MCF 10A (cell line): ENCODE data around the gene DPP3. TPM values are rescaled to one million over a fixed set of nuclear protein-coding genes. Genes with fewer than 3 reads are reported as not detected.
A peak's percentile ranks its signal among the peaks of the same experiment; 100 is the strongest.

Experiments
- BruUV-seq: library from RNA; stranded (reverse); fragments of 400-500 nt; replicated peaks from 2 replicates; lab custom pipeline; 2021; lab: Mats Ljungman, UMichigan
- CTCF ChIA-PET: fragments of 300-600 bp; sonication (Branson Sonifier 250); formaldehyde crosslinking; extraction: SDS; loops from one replicate; lab custom pipeline; 2021; ENCODE audit warnings: antibody characterized with exemption, inconsistent platforms; lab: Yijun Ruan, JAX
- POLR2A ChIA-PET: fragments of 300-600, 350-650 bp; sonication (Branson Sonifier 250); formaldehyde crosslinking; extraction: SDS; loops from one replicate; lab custom pipeline; 2020; ENCODE audit warnings: antibody characterized with exemption, inconsistent platforms; lab: Yijun Ruan, JAX
- DNase-seq: peaks from one replicate; pipeline ENCODE4 v3.0.0-alpha.2; 2018; ENCODE audit not compliant: unreplicated experiment
- H3K27ac Mint-ChIP-seq: one replicate; pipeline ENCODE4 v1.8.0; 2022; ENCODE audit warnings: mild to moderate bottlenecking, low read depth, mixed read lengths; ENCODE audit not compliant: unreplicated experiment
- H3K27me3 Mint-ChIP-seq: one replicate; pipeline ENCODE4 v1.8.0; 2022; ENCODE audit warnings: mixed read lengths; ENCODE audit not compliant: insufficient read depth, unreplicated experiment
- H3K36me3 Mint-ChIP-seq: one replicate; pipeline ENCODE4 v1.8.0; 2022; ENCODE audit warnings: mild to moderate bottlenecking, moderate library complexity, mixed read lengths; ENCODE audit not compliant: insufficient read depth, unreplicated experiment
- H3K4me1 Mint-ChIP-seq: one replicate; pipeline ENCODE4 v1.8.0; 2022; ENCODE audit warnings: mixed read lengths; ENCODE audit not compliant: insufficient read depth, unreplicated experiment
- H3K4me3 Mint-ChIP-seq: one replicate; pipeline ENCODE4 v1.8.0; 2022; ENCODE audit warnings: mild to moderate bottlenecking, moderate library complexity, mixed read lengths; ENCODE audit not compliant: unreplicated experiment
- H3K9me3 Mint-ChIP-seq: one replicate; pipeline ENCODE4 v1.8.0; 2022; ENCODE audit warnings: mixed read lengths; ENCODE audit not compliant: unreplicated experiment
- intact Hi-C: fragments of 100-400 bp; cut with micrococcal nuclease; formaldehyde crosslinking; loops from 2 replicates; pipeline ENCODE4 v1.14.1; 2022
- total RNA-seq: library from RNA; stranded (reverse); gene quantifications from 2 replicates; pipeline ENCODE4 v1.2.3, GENCODE V29; 2022
- TF ChIP-seq, protein P1 (sequence below): fragments of 200-600 bp; IDR thresholded peaks from one replicate; pipeline ENCODE4 v1.8.0; 2022; ENCODE audit warnings: antibody characterized with exemption, mild to moderate bottlenecking; ENCODE audit not compliant: unreplicated experiment

Gene DPP3
- total RNA-seq, 1 experiment from 2014 or later: 40.9 TPM

DNA sequence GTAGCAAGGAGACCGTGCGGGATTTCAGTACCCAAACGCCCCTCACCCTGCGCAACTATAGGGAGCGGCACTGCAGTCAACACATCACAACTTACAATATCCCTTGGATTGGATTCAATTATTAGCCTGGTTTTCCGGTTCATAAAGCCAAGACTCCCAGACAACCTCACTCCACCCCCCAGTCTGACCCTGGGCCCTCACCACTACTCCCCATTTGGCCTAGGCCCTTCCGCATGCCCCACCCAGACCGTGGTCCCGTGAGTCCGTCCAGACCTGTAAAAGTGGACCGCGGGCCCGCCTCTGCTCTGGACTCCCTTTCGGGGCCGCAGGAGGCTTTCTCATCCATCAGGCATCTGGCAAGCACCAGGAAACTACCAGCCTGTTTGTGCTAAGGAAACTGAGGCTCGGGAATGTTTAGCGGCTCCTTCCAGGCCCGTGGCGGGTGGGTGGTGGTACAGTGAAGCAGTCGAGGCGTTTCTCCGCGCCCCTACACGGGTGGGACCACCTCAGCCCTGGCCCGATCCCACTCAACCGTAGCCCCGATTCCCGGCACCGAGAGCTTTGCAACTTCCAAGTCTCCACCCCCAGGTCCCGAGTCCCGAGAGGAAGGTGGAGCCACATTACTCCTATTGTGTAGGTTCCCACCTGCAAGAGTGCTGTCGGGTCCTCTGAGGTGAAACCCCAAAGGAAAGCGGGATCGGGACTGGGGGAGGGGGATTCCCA is 679 bp upstream of the DPP3 start:
- TF ChIP-seq, protein P1, sequence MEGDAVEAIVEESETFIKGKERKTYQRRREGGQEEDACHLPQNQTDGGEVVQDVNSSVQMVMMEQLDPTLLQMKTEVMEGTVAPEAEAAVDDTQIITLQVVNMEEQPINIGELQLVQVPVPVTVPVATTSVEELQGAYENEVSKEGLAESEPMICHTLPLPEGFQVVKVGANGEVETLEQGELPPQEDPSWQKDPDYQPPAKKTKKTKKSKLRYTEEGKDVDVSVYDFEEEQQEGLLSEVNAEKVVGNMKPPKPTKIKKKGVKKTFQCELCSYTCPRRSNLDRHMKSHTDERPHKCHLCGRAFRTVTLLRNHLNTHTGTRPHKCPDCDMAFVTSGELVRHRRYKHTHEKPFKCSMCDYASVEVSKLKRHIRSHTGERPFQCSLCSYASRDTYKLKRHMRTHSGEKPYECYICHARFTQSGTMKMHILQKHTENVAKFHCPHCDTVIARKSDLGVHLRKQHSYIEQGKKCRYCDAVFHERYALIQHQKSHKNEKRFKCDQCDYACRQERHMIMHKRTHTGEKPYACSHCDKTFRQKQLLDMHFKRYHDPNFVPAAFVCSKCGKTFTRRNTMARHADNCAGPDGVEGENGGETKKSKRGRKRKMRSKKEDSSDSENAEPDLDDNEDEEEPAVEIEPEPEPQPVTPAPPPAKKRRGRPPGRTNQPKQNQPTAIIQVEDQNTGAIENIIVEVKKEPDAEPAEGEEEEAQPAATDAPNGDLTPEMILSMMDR: no peak
- peak; percentile 80 for DNase-seq
- intact Hi-C loops: loop anchor here (1.0 to 5.0 kb wide), 4 partner anchors 40 to 199 kb away; partner anchors contain the start of gene RBM14

GRCh38 chr11:66484806-66485380 is 4.7 kb downstream of the DPP3 start:
- CTCF ChIA-PET: no interaction called here
- H3K36me3 Mint-ChIP-seq: peaks cover 40% of the 10 kb centered on the region
- TF ChIP-seq, protein P1: no peak
- H3K9me3 Mint-ChIP-seq: no peaks in the 10 kb centered on the region
- H3K4me1 Mint-ChIP-seq: peaks cover 5% of the 10 kb centered on the region
- H3K4me3 Mint-ChIP-seq: no peak overlapping the region
- BruUV-seq: no TSS peak
- POLR2A ChIA-PET: no interaction called here
- no peak overlapping the region for H3K27ac Mint-ChIP-seq
- H3K27me3 Mint-ChIP-seq: no peaks in the 10 kb centered on the region
- DNase-seq: no peak
- intact Hi-C loops: loop anchor here (5.0 kb wide), 1 partner anchor 132 kb away; the partner anchor contains the start of gene RBM14

More for the DNA sequence above, 679 bp upstream of the DPP3 start:
- Mint-ChIP-seq H3K4me3 (peak overlapping the region; percentile 96), H3K36me3 (peaks cover 30% of the 10 kb centered on the region), H3K27ac (peak overlapping the region; percentile 95), H3K4me1 (peaks cover 23% of the 10 kb centered on the region), H3K9me3 (no peaks in the 10 kb centered on the region), H3K27me3 (no peaks in the 10 kb centered on the region)
- BruUV-seq: TSS peak; percentile 64
- CTCF ChIA-PET: interaction anchor here (0.6 to 2.3 kb wide), 10 partner anchors 10 to 199 kb away, joined by 3 to 9 read pairs (median 5); partner anchors contain the start of gene MRPL11
- POLR2A ChIA-PET: interaction anchor here (0.6 to 3.0 kb wide), 33 partner anchors 8 to 984 kb away, joined by 3 to 65 read pairs (median 4); partner anchors contain the start of genes ACTN3, BBS1, BRMS1 and CTSF

- H3K4me3 Mint-ChIP-seq: no peak overlapping the region
- H3K36me3 Mint-ChIP-seq: peaks cover 50% of the 10 kb centered on the region
- TF ChIP-seq, protein P1: no peak
- intact Hi-C loops: no loop called here
- H3K27me3 Mint-ChIP-seq: no peaks in the 10 kb centered on the region
- BruUV-seq: no TSS peak
- POLR2A ChIA-PET: interaction anchor here (1.8 kb wide), 1 partner anchor 9 kb away, joined by 4 read pairs; the partner anchor contains the start of gene DPP3
- no peak for DNase-seq
- no peaks in the 10 kb centered on the region for H3K4me1 Mint-ChIP-seq
- H3K9me3 Mint-ChIP-seq: no peaks in the 10 kb centered on the region
- CTCF ChIA-PET: interaction anchor here (0.6 to 0.7 kb wide), 2 partner anchors 12 to 104 kb away, joined by 3 read pairs; partner anchors contain the start of genes CCDC87 and CCS
- no peak overlapping the region for H3K27ac Mint-ChIP-seq
These were observed 8.7 kb downstream of the DPP3 start for GRCh38 chr11:66488957-66489356.

GRCh38 chr11:66489636-66490035 is 9.4 kb downstream of the DPP3 start:
- no TSS peak for BruUV-seq
- TF ChIP-seq, protein P1: no peak
- Mint-ChIP-seq H3K27ac (no peak overlapping the region), H3K36me3 (peaks cover 50% of the 10 kb centered on the region), H3K9me3 (no peaks in the 10 kb centered on the region), H3K4me1 (no peaks in the 10 kb centered on the region), H3K27me3 (no peaks in the 10 kb centered on the region), H3K4me3 (no peak overlapping the region)
- DNase-seq: no peak
- intact Hi-C loops: no loop called here
- POLR2A ChIA-PET: interaction anchor here (1.8 kb wide), 1 partner anchor 10 kb away, joined by 4 read pairs; the partner anchor contains the start of gene DPP3
- CTCF ChIA-PET: interaction anchor here (0.6 to 0.7 kb wide), 3 partner anchors 12 to 924 kb away, joined by 3 to 7 read pairs (median 3); partner anchors contain the start of genes CCDC87 and CCS
